ENCODE measurements around the gene TMEM9. TPM values are rescaled to one million over a fixed set of nuclear protein-coding genes. Genes with fewer than 3 reads are reported as not detected.
"Not testable (repeated sequence)": the region's sequence is repeated elsewhere in the genome, so short reads cannot be mapped to it uniquely, and the experiment has no call there.

The TMEM9 gene
- total RNA-seq, 1 experiment from 2014 or later, result 94.3 TPM

DNA sequence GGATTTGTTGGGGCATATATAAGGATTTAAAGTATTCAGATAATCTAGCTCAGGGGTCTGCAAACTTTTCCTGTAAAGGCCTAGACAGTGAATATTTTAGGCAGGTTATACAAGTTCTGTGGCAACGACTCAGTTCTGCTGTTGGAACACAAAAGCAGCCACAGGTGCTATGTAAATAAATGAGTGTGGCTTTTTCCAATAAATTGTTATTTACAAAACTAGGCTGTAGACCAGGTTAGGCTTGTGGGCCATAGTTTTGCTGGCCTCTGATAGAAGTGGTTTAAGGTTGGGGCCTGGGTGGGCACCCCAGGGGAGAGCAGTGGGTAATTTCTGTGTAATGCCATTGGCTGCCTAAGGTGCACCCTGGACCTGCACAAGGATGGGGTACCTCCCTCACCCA lies 19.5 kb upstream of the TMEM9 start:
- DNase-seq (ENCODE audit: low read depth), result no peak

GRCh38 chr1:201172999-201173610 lies 18.8 kb upstream of the TMEM9 start:
- DNase-seq (ENCODE audit: low read depth), result no peak

DNA sequence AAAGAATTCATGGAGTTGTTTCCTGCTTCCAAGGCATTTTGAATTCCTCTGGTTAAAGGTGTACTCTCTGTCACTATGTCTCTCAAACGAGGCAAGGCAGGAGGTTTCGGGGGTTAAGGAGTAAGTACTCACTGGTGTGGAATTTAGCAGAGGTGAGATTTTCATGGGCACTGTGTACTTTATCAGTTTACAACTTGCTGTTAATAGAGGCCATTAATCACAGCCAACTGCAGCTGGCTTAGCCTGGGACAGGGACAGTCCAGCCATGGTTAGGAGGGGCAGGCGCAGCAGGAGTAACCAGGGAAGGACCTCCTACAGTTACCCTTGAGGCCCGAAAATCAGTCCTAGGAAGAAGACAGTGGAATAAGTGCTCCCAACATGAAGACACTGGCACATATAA lies 18.1 kb upstream of the TMEM9 start:
- no peak for DNase-seq (ENCODE audit: low read depth)

- DNase-seq (ENCODE audit: low read depth), result peak; percentile 27
Measured at GRCh38 chr1:201171063-201172036, 17.1 kb upstream of the TMEM9 start.

DNA sequence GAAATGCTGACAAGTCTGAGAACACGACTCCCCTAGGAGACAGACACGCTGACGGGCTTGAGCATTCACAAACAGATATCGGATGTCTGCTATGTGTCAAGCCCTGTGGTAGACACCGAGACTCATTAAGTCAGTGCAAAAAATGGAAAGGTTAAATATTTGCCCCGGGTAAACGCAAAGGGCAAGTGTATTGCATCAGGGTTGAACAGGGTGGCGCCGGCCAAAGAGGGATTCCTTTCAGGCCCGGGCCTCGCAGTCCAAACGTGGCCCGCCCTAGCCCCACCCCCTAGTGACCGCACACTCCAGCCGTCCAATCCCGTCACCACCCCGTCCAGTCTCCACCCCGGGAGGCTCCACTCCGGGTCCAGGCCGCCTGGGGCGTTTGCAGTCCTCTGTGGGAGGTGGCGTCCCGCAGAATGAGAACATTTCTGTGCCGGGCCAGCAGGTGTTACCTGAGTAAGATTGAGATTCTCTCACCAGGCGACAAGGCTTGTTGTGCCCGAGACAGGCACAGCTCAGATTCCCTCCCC lies 16.3 kb upstream of the TMEM9 start:
- peak; percentile 93 for DNase-seq (ENCODE audit: low read depth)

DNA sequence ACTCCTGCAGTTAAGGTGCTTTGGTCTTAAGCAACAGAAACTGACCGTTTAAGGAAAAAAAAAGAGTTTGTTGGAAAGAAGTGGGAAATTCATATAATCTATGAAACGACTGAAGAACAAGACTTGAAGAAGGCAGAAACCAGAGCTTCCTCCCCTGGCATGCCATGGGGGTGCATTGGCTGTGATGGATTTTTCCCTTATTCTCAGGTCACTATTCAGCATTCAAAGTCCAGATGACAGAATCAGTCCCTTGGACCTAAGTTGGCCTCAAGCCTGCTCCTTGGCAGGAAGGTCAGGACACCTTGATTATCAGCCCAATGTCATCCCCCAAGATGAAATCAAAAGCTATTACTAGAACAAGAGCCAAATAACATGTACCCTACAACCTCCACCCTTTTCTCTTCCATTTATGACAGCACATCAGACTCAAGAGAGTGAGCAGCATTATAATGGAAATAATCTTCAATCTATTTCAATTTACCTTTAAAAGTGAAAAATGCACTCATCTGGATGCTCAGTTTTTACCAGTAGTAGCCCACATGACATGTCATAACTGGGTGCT lies 15.8 kb upstream of the TMEM9 start:
- no peak for DNase-seq (ENCODE audit: low read depth)

GRCh38 chr1:201169203-201169602 lies 14.9 kb upstream of the TMEM9 start:
- DNase-seq (ENCODE audit: low read depth), result no peak

DNA sequence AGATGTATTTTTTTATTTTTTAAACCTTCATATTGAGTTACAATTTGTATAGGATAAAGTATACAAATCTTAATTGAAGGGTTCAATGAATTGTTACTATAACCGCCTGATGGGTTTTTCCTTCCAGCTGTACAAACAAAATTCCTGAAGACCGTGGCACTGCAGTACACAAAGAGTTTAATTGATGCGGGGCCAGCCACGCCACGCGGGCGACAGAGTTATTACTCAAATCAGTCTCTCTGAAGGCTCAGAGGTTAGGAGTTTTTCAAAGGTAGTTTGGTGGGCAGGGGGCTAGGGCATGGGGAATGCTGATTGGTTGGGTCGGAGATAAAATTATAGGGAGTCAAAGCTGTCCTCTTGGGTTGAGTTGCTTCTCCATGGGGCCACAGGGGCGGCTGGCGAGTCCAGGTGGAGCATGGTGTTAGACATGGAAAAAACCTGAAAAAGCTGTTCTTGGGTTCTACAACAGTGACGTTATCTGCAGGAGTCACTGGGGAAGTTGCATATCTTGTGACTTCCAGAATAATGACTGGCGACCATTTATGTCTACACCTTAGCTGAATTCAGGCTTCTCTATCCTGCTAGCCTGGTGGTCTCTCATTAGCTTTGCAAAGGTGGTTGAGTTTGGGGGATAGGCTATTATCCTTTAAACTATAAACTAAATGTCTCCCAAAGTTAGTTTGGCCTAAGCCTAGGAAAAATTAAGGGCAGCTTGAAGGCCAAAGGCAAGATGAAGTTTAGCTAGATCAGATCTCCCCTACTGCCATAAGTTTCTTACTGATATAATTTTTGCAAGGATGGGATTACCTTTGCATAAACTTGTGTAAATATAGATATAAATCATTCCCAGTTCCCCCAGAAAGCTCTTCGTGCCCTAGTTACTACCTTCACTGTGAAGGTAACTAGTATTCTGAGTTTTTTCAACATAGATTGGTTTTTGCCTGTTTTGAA lies 13.0 kb upstream of the TMEM9 start:
- DNase-seq (ENCODE audit: low read depth), result no peak

DNA sequence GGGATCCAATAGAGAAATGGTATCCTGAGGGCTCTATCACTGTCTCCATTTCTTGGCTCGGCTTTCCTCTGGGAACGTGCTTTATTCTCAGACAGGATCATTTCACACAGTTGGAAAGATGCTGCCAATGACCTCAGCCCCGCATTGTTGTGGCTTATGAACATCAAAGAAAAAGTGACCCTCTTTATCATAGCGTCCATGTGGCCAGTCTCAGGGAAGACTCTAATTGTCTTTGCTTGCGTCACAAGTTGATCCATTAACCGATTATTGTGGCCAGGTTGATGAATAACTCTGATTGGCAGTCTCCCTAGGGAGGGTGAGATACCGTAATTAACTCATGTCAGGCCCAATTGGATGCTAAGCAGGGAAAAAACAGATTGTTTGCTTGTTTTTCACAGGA lies 10.4 kb upstream of the TMEM9 start:
- DNase-seq (ENCODE audit: low read depth), result no peak

GRCh38 chr1:201163707-201164106 lies 9.4 kb upstream of the TMEM9 start:
- no peak for DNase-seq (ENCODE audit: low read depth)

GRCh38 chr1:201163036-201163435 lies 8.8 kb upstream of the TMEM9 start:
- not testable (repeated sequence) for DNase-seq (ENCODE audit: low read depth)

DNA sequence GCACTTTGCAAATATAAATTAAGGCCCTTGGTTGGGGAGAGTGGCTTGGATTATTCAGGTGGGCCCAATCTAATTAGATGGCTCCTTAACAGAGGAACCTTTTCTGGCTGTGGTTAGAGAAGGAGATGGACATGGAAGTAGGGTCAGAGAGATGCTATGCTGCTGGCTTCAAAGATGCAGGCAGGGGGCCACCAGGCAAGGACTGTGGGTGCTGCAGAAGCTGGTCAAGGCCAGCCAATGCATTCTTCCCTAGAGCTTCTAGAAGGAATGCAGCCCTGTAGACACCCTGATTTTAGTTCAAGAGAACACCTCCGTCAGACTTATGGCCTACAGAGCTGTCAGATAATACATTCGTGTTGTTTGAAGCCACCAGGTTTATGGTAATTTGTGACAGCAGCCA lies 3.7 kb upstream of the TMEM9 start:
- DNase-seq (ENCODE audit: low read depth), result no peak

- no peak for DNase-seq (ENCODE audit: low read depth)
Measured at GRCh38 chr1:201156819-201157218, 2.5 kb upstream of the TMEM9 start.

GRCh38 chr1:201156346-201156745 lies 2.1 kb upstream of the TMEM9 start:
- DNase-seq (ENCODE audit: low read depth), result no peak

DNA sequence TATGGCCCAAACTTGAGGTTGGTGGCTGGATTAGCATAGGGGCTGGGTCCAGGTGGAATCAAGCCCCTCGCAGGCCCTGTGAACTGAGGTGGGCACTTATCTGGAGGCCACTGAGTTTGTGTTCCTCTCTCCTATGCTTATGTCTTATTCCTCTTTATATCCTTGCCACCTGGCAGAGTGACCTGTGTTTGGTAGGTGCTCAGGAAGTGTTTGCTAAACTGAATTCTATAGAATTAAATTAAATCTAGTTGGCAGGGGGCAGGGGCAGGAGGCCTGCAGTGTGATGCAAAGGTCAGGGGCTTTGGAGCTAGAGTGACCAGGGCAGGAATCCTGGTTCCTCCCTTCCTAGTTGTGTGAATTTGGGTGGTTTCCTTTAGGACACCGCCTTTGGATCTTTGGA lies 1.1 kb upstream of the TMEM9 start:
- no peak for DNase-seq (ENCODE audit: low read depth)

GRCh38 chr1:201153474-201154388 lies 543 bp downstream of the TMEM9 start:
- DNase-seq (ENCODE audit: low read depth), result no peak

- DNase-seq (ENCODE audit: low read depth), result peak; percentile 22
Measured at GRCh38 chr1:201149400-201149799, 4.9 kb downstream of the TMEM9 start.

DNA sequence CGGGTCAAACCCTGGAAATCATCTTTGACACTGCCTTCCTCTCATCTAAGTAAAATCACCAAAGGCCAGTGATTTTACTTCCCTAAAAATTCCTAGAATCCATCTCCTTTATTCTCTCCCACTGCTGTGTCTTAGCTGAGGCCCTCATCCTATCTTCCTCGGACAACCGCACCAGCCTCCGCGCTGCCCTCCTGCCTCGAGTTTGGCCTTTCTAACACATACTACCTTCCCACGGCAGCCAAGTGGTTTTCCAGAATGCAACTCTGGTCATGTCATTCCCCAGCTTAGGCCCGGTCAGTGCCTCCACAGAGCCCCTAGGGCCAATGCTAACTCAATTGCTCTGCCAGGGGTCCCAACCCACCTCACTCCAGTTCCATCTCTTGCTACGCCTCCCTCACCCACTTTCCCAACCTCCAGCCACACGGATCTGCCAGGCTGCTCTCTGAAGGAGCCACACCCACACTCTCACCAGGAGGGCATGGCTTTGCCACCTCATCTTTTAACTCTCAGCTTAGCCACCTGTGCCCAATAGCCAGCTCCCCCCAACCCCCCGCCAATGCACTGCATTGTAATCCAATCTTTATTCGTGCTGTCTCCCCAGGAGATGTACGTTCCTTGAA lies 6.8 kb downstream of the TMEM9 start:
- DNase-seq (ENCODE audit: low read depth), result no peak

- no peak for DNase-seq (ENCODE audit: low read depth)
Measured at GRCh38 chr1:201146626-201147390, 7.5 kb downstream of the TMEM9 start.

All from Daoy (cell line).